GM19455 (cell line): ENCODE measurements around the gene NHP2.

Source experiments
- ATAC-seq: cut with Tn5 transposase; IDR thresholded peaks from one replicate; pipeline ENCODE4 v1.9.1; 2021; ENCODE audit not compliant: unreplicated experiment

The NHP2 gene

GRCh38 chr5:178115136-178115813, 38.4 kb downstream of the NHP2 start:
- no peak for ATAC-seq

DNA sequence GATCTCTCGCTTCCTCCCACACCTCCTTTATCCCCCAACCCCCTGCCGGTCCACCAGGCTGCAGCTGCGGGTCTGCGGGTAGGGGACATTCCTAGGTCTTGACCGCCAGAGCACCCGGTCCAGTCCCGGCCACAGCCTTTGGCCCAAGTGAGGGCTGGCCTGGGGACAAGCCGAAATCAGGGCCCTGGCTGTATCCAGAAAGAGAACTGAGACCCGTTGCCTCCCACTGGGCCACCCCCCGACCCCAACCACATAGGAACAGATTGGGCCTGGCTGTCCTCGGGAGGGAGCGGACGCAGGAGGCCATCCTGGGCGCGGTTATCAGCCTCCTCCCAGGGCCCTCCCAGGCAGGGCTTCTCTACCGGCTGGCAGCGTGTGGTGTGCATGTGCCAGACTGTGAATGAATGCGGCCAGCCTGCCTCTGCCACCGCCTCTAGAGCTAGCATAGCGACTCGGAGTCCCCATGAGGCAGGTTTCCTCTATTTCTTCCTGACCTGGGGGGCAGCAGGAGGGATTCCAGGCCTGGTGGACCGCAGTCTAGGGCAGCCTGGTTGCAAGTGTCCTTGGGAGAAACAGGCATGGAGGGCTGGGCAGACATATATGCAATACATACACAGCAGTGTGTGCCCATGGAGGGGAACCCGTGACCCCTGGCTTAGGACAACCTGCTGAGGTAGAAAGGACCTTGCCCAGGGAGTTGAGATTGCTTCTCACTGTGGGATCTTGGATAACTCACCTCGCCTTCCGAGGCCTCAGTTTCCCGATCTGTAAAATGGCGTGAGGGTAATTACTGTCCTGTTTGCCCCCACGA, 39.2 kb downstream of the NHP2 start:
- ATAC-seq: no peak

- ATAC-seq: peak; percentile 19
These were observed 39.8 kb downstream of the NHP2 start for GRCh38 chr5:178113841-178114324.

GRCh38 chr5:178113141-178113787, 40.4 kb downstream of the NHP2 start, which contains the start of gene N4BP3:
Gene N4BP3 (plus strand): TSS chr5:178113532. CDS start chr5:178119584, 6,052 bp downstream.
- peak; percentile 58 for ATAC-seq

DNA sequence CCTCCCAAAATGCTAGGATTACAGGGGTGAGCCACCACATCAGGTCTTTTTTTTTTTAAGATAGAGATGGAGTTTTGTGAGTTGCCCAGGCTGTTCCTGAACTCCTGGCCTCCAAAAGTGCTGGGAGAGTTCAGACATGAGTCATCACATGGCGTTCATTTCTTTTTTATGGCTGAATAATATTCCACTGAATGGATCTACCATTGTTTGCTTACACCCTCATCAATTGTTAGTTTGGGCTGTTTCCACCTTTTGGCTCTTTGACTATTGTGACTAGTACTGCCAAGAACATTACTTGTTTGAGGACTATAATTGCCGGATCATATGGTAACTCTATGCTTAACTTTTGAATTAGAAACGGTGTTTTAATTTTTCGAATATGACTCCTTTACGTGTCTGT, 41.1 kb downstream of the NHP2 start:
- no peak for ATAC-seq

- ATAC-seq: no peak
These were observed 41.8 kb downstream of the NHP2 start for GRCh38 chr5:178111925-178112324.

DNA sequence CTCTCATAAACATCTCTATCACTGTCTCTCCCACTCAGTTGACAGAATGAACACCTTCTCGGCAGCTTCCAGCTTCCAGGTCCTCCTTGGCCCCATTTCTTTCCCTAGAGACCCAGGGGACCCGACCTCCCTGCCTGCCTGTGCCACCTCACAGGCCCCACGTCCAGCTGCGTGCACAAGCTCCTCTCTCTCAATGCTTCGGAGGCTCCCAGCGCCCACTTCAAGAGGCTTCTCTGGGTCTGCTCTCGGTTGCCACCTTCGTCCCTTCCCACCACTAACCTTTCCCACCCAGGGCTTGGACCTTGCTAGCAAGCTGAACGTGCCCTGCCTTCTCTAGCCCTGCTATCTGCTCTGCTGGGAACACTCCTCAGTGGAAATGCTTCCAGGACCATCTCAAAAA, 43.2 kb downstream of the NHP2 start:
- ATAC-seq: no peak

GRCh38 chr5:178108966-178109365, 44.7 kb downstream of the NHP2 start:
- no peak for ATAC-seq

GRCh38 chr5:178108446-178108845, 45.2 kb downstream of the NHP2 start:
- ATAC-seq: no peak

DNA sequence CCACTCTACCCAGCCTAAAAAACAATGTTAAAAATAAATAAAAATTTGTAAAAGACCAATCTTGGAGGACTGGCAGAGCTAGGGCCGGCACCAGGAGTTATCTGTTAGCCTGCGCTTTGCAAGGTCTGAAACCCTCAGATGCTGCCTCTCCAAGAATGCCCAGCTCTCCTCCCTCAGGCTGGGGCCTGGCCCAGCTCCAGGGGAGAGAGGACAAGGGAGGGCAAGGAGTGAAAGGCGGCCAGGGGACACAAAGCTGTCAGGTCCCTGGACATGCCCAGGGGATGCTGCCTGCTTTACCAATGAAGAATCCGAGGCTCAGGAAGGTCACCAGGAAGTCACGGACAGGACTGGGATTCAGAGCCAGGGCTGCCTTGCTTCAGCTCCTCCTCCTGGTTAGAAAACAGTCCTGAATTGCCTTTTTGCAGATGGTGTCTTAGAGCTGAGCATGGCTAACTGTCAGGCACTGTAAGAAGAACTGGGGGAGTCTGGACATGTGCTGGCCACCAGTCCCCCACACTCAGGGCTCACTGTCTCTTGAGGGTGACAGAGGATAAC, 45.9 kb downstream of the NHP2 start:
- ATAC-seq: no peak

DNA sequence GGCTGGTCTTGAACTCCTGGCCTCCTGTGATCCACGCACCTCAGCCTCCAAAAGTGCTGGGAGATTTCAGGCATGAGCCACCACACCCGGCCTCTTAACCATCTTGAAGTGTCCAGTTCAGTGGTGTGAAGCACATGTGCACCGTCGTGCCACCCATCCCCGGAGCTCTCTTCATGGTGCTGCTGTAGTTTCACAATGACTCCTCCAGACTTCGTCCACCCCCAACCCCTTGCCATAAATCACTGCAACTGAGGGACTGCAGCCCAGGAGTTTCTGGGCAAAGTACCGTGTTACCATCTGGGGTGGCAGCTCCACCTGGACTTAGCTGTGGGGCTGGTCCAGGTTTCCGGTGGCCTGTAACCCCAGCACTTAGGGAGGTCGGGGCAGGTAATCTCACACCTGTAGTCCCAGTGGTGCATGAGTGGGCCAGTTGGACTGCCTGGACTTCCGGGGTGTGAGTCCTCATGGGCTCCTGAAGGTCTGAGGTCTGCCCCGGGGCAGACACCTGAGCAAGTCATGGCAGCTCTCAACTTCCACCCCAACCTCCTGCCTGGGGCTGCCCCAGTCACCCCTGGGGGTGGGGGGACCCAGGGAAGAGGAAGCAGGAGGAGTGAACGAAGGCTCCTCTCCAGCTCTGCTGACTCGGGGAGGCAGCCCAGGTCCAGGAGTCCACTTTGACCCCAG, 47.0 kb downstream of the NHP2 start:
- no peak for ATAC-seq

- no peak for ATAC-seq
These were observed 47.6 kb downstream of the NHP2 start for GRCh38 chr5:178106086-178106485.

DNA sequence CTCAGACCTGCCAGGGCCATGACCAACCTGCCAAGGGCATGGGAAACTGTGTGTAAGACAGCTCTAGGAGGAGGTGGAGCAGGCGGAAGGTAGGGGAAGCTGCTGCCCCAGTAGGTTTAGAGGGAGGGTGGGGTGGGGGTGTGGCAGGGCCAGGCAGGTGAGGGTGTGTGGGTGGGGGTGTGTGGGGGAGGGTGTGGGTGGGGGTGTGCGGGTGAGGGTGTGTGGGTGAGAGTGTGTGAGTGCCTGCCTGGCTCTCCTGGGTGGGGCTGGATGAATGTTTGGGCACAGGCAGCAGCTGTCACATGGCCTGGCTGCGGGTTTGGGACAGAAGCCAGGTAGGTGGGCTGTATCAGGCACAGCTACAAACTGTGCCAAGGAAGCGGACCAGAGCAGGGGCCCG, 49.2 kb downstream of the NHP2 start:
- no peak for ATAC-seq

- no peak for ATAC-seq
These were observed 50.1 kb downstream of the NHP2 start for GRCh38 chr5:178103612-178104011.
